HTERT RPE-1 (cell line): Measurements from ENCODE around the gene DPP7.

Source experiments
- in situ Hi-C: fragments of 300-500 bp; cut with MboI; formaldehyde crosslinking; loops from 4 replicates; pipeline ENCODE4 v1.14.3; 2020; ENCODE audit warnings: low sequenced_read_pairs

DPP7 gene

GRCh38 chr9:137095664-137096517, 18.6 kb downstream of the DPP7 start:
- in situ Hi-C loops, result no loop called here

DNA sequence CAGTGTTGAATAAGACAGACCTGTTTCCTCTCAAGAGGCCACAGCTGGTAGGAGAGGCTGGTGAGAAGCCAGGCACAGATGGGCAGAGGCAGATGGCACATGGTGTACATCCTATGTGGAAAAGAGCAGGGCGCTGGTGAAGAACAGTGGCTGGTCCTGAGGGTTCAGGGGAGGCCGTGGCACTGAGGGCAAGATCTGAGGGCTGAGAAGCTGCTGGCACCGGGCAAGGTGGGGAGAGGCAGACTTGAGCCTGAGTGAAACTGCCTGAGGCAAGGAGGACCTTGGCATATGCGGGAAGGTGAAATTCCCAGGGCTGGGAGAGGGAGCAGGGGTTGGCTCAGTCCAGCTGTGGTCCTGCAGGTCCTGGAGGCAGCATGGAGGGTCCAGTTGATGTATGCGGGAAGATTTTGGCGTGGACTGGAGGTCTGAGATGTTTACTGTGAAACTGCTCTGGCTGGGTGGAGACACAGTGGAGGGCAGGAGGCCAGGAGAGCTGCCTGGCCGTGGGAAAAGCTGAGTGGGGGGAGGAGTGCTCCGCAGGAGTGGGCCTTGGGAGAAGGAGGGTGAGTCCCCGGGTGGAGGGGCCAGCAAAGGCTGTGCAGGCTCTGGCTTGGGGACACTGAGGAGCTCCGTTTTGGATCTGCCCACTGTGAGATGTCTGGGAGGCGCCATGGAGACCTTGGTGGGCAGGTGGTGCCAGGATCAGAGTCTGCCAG, 25.1 kb downstream of the DPP7 start:
- in situ Hi-C loops, result no loop called here

DNA sequence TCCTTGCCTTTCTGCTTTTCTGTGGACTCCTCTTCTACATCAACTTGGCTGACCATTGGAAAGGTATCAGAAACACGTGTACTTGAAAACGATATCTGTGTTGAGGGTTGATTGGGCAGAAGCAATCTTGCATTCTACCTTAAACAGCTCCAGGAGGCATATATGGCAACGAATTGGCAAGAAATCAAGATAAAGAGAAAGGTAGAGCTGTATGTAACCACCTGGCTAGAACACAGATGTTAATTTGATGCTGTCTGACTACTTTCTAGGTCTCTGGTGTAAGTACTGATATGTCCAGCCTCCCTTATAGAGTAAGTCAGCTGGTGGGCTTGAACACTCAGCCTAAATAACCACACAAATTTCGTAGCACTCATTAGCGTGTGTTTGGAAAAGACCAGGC, 26.4 kb downstream of the DPP7 start:
- in situ Hi-C loops, result no loop called here

- in situ Hi-C loops, result no loop called here
Observed at GRCh38 chr9:137087409-137087925, 27.1 kb downstream of the DPP7 start.

- in situ Hi-C loops, result no loop called here
Observed at GRCh38 chr9:137086531-137087408, 27.8 kb downstream of the DPP7 start, which contains the start of gene MAN1B1. Gene MAN1B1 (plus strand): TSS chr9:137086985. CDS start chr9:137087000, 15 bp downstream.

DNA sequence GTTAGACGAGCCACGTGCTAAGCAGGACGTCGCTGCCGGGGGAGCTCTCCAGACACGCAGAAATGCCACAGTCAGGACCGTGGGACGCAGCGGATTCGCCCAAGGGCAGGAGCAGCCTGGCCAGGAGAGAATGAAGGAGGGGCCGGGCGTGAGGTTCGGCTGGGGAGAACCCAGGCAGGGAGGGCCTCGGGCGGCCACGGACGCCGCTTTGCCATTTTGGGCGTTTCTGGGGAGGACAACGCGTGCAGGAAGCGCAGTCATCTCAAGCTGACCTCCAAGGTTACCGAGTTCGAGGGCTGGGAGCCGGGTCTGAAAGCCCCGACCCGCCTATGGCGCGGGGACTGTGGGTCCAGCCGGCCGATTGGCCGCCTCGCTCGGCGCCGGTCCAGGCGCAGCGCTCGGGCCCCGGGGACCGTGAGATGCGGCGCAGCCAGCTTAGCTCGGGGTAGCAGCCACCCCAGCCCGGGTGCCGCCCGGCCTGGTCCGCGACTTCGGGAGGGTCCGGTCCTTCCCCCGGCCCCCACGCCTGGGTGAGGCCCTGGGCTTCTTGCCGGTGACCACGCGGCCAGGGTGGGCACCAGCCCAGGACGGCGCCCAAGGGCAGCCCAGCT, 28.5 kb downstream of the DPP7 start:
- in situ Hi-C loops, result no loop called here

DNA sequence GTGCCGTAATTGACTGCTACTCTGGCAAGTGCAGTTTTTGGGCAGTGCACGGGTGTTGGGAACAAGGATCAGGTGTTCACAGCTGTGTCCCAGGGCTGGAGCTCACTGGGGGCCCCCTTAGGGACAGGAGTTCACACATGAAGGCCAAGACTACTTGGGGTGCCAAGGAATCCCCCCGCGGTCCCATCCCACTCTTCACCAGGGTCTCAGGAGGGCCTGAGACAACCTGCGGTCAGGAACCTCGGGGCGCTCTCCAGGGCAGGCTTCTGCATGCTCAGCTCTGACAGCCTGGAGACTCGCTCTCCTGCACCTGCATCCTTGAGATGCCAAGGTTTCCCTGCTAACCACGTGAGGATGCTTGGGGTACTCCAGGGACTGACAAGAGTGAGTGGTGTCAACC, 30.0 kb downstream of the DPP7 start:
- in situ Hi-C loops, result no loop called here

- in situ Hi-C loops, result no loop called here
Observed at GRCh38 chr9:137083394-137084004, 31.0 kb downstream of the DPP7 start.

DNA sequence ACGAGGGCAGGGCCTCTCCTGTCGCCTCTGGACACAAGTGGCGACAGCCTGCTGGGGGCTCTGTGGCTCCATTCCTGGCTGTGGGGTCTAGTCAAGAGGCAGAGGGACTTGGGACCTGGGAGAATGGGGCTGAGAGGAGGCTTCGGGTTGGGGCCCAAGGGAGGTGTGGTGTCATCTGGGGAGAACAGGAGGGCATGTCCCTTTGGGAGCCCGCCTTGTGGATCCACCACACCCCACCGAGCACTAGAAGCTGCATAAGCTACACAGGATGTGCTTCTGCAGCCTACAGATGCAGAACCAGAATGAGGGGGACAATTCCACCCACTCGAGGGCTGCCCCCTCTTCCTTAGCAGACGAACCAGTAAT, 31.6 kb downstream of the DPP7 start:
- in situ Hi-C loops, result no loop called here

- in situ Hi-C loops, result no loop called here
Observed at GRCh38 chr9:137082222-137082924, 32.2 kb downstream of the DPP7 start.

GRCh38 chr9:137080260-137081122, 34.0 kb downstream of the DPP7 start:
- in situ Hi-C loops, result no loop called here

- in situ Hi-C loops, result no loop called here
Observed at GRCh38 chr9:137079401-137079787, 35.1 kb downstream of the DPP7 start.

- in situ Hi-C loops, result no loop called here
Observed at GRCh38 chr9:137078701-137079400, 35.7 kb downstream of the DPP7 start.

GRCh38 chr9:137077758-137078693, 36.5 kb downstream of the DPP7 start:
- in situ Hi-C loops, result no loop called here

- in situ Hi-C loops, result no loop called here
Observed at GRCh38 chr9:137077010-137077747, 37.4 kb downstream of the DPP7 start, which contains the start of gene UAP1L1. Gene UAP1L1 (plus strand): TSS chr9:137077517. CDS start chr9:137077533, 16 bp downstream.

DNA sequence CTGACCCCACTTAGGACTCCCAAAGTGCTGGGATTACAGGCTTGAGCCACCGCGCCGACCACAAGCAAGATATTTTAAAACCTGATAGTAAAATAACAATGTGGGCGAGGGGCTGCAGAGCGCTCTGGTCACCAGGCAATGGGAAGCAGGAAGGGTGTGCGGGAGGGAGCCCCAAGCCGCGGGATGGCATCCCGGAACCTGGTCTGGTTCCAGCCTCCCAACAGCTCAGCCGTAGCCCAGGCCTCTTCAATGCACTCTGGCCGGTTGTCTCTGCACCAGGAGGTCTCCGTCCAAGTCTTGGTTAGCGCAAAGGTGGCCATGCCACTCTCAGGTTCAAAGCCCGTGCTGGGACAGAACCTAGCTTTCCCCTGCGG, 37.9 kb downstream of the DPP7 start:
- in situ Hi-C loops, result no loop called here
